ENCODE data around the gene NOC2L. TPM values are rescaled to one million over a fixed set of nuclear protein-coding genes. Genes with fewer than 3 reads are reported as not detected.

NOC2L gene
- total RNA-seq, 3 donors from 2014 or later (not counting 1 experiment from before 2014, with no cell fraction given): 61.4 to 66.0 (median 61.8) TPM

GRCh38 chr1:928825-929661 lies 30.0 kb downstream of the NOC2L start:
- H3K4me1 Mint-ChIP-seq: peaks cover 6 to 9% of the 10 kb centered on the region in 2 donors
- H3K27ac ChIP-seq (ENCODE audit: low read length): no peak overlapping the region
- H3K9me3 ChIP-seq (ENCODE audit: control insufficient read depth, insufficient read depth, low read length): no peaks in the 10 kb centered on the region
- DNase-seq (no peak), ATAC-seq (no peak)
- TF ChIP-seq CTCF (IDR thresholded peaks at IDR 0.05): no peak
- H3K36me3 ChIP-seq (ENCODE audit: control insufficient read depth, insufficient read depth, low read length): no peaks in the 10 kb centered on the region
- H3K4me1 ChIP-seq (ENCODE audit: control insufficient read depth, insufficient read depth, low read length): peaks cover 17% of the 10 kb centered on the region
- peaks cover 12% of the 10 kb centered on the region for H3K27me3 ChIP-seq (ENCODE audit: control insufficient read depth, insufficient read depth, low read length)
- whole genome bisulfite sequencing (ENCODE audit: insufficient coverage): 84% methylated on average over 39 of the region's 40 CpGs
- no peak overlapping the region for H3K4me3 Mint-ChIP-seq
- no peak overlapping the region for H3K27ac Mint-ChIP-seq
- intact Hi-C loops (cut with micrococcal nuclease): no loop called here
- no peaks in the 10 kb centered on the region for H3K36me3 Mint-ChIP-seq
- peaks cover 13 to 27% of the 10 kb centered on the region in 2 donors for H3K27me3 Mint-ChIP-seq (ENCODE audit: low read depth in 2 of 2)
- H3K4me3 ChIP-seq (ENCODE audit: low read length): no peak overlapping the region
- no peaks in the 10 kb centered on the region for H3K9me3 Mint-ChIP-seq

- Histone ChIP-seq H3K27me3 (ENCODE audit: control insufficient read depth, insufficient read depth, low read length) (peaks cover 20% of the 10 kb centered on the region), H3K27ac (ENCODE audit: low read length) (no peak overlapping the region), H3K4me1 (ENCODE audit: control insufficient read depth, insufficient read depth, low read length) (peaks cover 26% of the 10 kb centered on the region), H3K4me3 (ENCODE audit: low read length) (no peak overlapping the region), H3K36me3 (ENCODE audit: control insufficient read depth, insufficient read depth, low read length) (no peaks in the 10 kb centered on the region), H3K9me3 (ENCODE audit: control insufficient read depth, insufficient read depth, low read length) (no peaks in the 10 kb centered on the region)
- H3K4me1 Mint-ChIP-seq: peaks cover 6 to 9% of the 10 kb centered on the region in 2 donors
- DNase-seq (no peak), ATAC-seq (no peak)
- H3K27me3 Mint-ChIP-seq (ENCODE audit: low read depth in 2 of 2): peaks cover 13 to 27% of the 10 kb centered on the region in 2 donors
- no peak for TF ChIP-seq CTCF (IDR thresholded peaks at IDR 0.05)
- no peak overlapping the region for H3K27ac Mint-ChIP-seq
- intact Hi-C loops (cut with micrococcal nuclease): no loop called here
- H3K36me3 Mint-ChIP-seq: no peaks in the 10 kb centered on the region
- no peaks in the 10 kb centered on the region for H3K9me3 Mint-ChIP-seq
- H3K4me3 Mint-ChIP-seq: no peak overlapping the region
- WGBS (ENCODE audit: insufficient coverage): 79% methylated on average over 8 of the region's 10 CpGs
Observed at GRCh38 chr1:927748-928147, 31.3 kb downstream of the NOC2L start.

DNA sequence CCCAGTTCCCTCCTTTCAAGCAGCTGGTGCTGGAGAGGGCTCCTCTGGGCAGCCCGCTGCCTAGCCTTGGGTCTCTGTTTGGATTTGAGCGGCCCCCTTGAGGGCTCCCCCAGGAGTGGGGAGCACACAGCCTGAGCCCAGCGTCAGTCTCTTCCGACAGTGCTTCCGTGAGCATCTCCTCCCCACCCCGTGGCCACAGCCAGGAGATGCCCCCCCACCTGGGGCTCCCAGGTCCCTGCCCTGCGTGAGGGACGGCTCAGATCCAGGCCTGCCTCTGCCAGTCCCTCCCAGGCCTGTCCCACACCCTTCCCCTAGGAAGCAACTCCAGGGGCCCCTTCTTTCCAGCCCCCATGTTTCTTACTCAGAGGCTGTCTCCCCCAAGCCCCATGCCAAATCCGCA lies 31.8 kb downstream of the NOC2L start:
- 81% methylated on average over 9 of the region's 9 CpGs for WGBS (ENCODE audit: insufficient coverage)
- TF ChIP-seq CTCF (IDR thresholded peaks at IDR 0.05): no peak
- Mint-ChIP-seq H3K4me1 (peaks cover 6 to 9% of the 10 kb centered on the region in 2 donors), H3K9me3 (no peaks in the 10 kb centered on the region), H3K27ac (no peak overlapping the region), H3K4me3 (no peak overlapping the region), H3K27me3 (ENCODE audit: low read depth in 2 of 2) (peaks cover 13 to 28% of the 10 kb centered on the region in 2 donors), H3K36me3 (no peaks in the 10 kb centered on the region)
- intact Hi-C loops (cut with micrococcal nuclease): no loop called here
- no peak for DNase-seq
- no peaks in the 10 kb centered on the region for H3K36me3 ChIP-seq (ENCODE audit: control insufficient read depth, insufficient read depth, low read length)
- H3K27me3 ChIP-seq (ENCODE audit: control insufficient read depth, insufficient read depth, low read length): peaks cover 23% of the 10 kb centered on the region
- no peak for ATAC-seq
- peaks cover 27% of the 10 kb centered on the region for H3K4me1 ChIP-seq (ENCODE audit: control insufficient read depth, insufficient read depth, low read length)
- no peak overlapping the region for H3K27ac ChIP-seq (ENCODE audit: low read length)
- H3K9me3 ChIP-seq (ENCODE audit: control insufficient read depth, insufficient read depth, low read length): no peaks in the 10 kb centered on the region
- no peak overlapping the region for H3K4me3 ChIP-seq (ENCODE audit: low read length)
